ENCODE results near the gene MBLAC2.

MBLAC2 gene

DNA sequence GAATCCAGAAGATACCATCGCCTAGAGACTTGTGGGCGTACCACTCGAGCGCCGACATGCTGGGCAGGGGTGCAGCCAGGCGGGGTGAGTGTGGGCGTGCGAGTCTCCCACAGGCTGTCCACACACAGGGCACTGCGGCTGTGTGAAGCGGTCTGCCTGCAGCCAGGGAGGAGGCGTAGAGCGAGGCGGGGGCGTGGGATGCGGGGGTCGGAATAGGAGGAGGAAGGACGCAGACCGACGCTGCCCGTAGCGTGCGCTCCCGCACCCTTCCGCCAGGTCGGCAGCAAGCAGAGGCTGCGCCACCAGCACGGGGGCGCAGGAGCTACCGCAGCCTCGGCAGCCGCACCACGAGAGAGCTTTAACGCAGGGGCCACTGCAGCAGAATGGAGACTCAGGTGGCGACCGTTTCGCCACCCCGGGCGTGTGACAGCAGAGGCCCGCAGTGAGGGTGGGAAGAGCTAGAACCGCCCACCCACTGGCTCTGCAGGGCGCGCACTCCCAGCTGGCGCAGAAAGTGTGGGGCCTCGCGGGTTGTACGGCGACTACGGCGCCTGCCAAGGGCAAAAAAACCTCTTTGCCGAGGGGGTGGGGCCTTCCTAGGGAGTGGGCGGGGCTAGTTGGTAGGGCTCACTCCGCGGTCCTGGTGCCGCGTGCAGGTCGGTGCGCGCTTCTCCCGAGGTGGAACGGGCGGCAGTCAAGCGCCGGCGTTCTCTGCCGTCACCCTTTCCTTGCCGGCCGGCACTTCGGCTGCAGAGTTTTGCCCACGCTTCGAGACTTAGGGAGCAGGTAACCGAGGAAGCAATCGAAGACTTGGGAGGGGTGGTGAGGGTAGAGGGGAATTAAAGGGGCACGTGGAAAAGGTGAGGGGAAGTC is at the start of gene MBLAC2, which contains the start of gene POLR3G:
MBLAC2 (minus strand) TSS at position 537 of the 873 bp plus-strand sequence; CDS start at position 58, 479 bp downstream.
POLR3G (plus strand) TSS at position 630 of the 873 bp plus-strand sequence. CDS start 10,704 bp downstream, outside the sequence.
- Histone ChIP-seq H3K27ac (ENCODE audit: low read length) (peak within 1 kb of the TSS; percentile 32), H3K27me3 (ENCODE audit: low read depth, low read length) (no peaks in the 10 kb centered on the region), H3K36me3 (ENCODE audit: control insufficient read depth in 1 of 2, insufficient read depth in 2 of 2, low read length in 2 of 2) (no peaks in the 10 kb centered on the region)

DNA sequence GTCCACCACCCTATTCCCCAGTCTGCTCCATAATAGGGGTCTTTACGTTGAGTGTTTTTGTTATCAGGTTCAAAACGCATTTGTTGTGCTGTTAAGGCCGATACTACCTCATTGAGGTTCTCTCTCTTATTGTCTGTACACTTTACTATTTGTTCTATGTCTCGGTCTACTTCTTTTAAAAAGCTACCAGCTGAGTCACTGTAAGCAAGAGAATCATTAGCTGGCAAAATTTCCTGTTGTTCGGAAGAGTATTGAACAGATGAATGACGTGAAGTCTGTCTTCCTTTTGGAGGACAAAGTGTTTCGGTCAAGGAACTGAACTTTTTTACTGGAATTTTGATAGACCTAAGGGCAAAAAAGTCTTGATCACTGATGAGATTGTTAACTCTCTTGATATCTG is 44.5 kb upstream of the MBLAC2 start:
- no peaks in the 10 kb centered on the region for H3K27me3 ChIP-seq (ENCODE audit: low read depth, low read length)
- H3K4me1 ChIP-seq (ENCODE audit: control insufficient read depth in 1 of 2, insufficient read depth in 2 of 2, low read length in 2 of 2), result no peaks in the 10 kb centered on the region
- H3K9me3 ChIP-seq (ENCODE audit: control insufficient read depth in 1 of 2, low read length in 2 of 2), result no peaks in the 10 kb centered on the region
- H3K4me3 ChIP-seq (ENCODE audit: low read depth in 1 of 2, low read length in 2 of 2), result no peak overlapping the region
- H3K27ac ChIP-seq (ENCODE audit: low read length), result no peak overlapping the region
- peaks cover 10 to 35% of the 10 kb centered on the region in 2 donors for H3K36me3 ChIP-seq (ENCODE audit: control insufficient read depth in 1 of 2, insufficient read depth in 2 of 2, low read length in 2 of 2)

More for the DNA sequence above, at the start of gene MBLAC2, which contains the start of gene POLR3G:
- peak within 1 kb of the TSS; percentile 78 to 96 for H3K4me3 ChIP-seq (ENCODE audit: low read depth in 1 of 2, low read length in 2 of 2)
- H3K4me1 ChIP-seq (ENCODE audit: control insufficient read depth in 1 of 2, insufficient read depth in 2 of 2, low read length in 2 of 2), result peaks cover 3 to 11% of the 10 kb centered on the region in 2 donors
- H3K9me3 ChIP-seq (ENCODE audit: control insufficient read depth in 1 of 2, low read length in 2 of 2), result no peaks in the 10 kb centered on the region

DNA sequence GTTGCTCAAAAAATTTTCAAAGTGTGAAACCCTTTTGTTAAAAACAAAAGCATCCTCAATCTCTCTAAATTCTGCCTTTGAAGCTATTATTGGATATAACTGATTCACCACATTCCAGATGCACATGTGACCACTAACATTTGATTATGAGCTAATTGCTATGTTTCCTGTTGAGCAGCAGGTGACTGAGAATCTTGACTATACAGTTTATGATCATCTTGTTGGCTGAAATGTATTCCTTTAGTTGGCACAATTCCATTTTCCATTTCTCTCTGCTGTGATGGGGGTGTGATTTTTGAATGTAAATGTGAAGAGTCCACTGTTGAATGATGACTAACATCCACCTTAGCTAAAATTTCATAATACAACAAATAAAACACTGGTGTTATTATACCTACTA is 44.1 kb upstream of the MBLAC2 start:
- Histone ChIP-seq H3K4me3 (ENCODE audit: low read depth in 1 of 2, low read length in 2 of 2) (no peak overlapping the region), H3K27me3 (ENCODE audit: low read depth, low read length) (no peaks in the 10 kb centered on the region), H3K4me1 (ENCODE audit: control insufficient read depth in 1 of 2, insufficient read depth in 2 of 2, low read length in 2 of 2) (no peaks in the 10 kb centered on the region), H3K27ac (ENCODE audit: low read length) (no peak overlapping the region), H3K9me3 (ENCODE audit: control insufficient read depth in 1 of 2, low read length in 2 of 2) (no peaks in the 10 kb centered on the region), H3K36me3 (ENCODE audit: control insufficient read depth in 1 of 2, insufficient read depth in 2 of 2, low read length in 2 of 2) (peaks cover 10 to 35% of the 10 kb centered on the region in 2 donors)

DNA sequence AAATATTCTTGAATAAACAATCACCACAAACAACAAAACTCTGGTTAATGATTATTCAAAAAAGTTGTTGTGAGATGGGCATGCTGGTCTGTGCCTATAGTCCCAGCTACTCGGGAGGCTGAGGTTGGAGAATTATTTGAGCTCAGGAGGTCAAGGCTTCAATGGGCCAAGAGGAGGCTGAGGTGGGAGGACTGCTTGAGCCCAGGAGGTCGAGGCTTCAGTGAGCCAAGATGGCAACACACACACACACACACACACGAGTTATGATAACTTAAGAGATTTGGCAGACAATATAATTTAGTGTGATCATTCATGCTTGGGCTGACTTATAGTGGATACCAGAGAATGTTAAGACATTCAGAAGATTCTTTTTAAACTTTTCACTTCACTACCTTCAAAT is 39.9 kb upstream of the MBLAC2 start:
- Histone ChIP-seq H3K27me3 (ENCODE audit: low read depth, low read length) (no peaks in the 10 kb centered on the region), H3K4me1 (ENCODE audit: control insufficient read depth in 1 of 2, insufficient read depth in 2 of 2, low read length in 2 of 2) (no peaks in the 10 kb centered on the region), H3K9me3 (ENCODE audit: control insufficient read depth in 1 of 2, low read length in 2 of 2) (no peaks in the 10 kb centered on the region)

DNA sequence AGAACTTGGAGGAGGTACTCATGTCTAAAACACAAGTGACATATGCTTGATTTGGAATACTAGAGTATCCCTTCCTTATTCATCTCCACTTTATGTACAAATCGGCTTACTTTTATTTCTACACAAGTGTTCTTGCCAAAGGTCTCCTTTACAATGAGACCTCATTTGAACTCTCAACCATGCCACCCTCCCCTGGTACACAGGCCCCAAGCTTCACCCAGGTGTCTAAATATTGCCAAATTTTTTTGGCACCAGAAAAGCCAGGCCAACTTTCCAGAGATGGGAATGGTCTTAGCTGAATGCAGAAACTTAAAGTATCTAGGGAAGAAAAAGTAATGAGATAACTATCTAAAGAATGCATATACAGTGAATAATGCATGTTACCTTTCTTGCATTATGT is 35.9 kb upstream of the MBLAC2 start:
- Histone ChIP-seq H3K9me3 (ENCODE audit: control insufficient read depth in 1 of 2, low read length in 2 of 2) (no peaks in the 10 kb centered on the region), H3K4me1 (ENCODE audit: control insufficient read depth in 1 of 2, insufficient read depth in 2 of 2, low read length in 2 of 2) (no peaks in the 10 kb centered on the region), H3K27ac (ENCODE audit: low read length) (no peak overlapping the region), H3K27me3 (ENCODE audit: low read depth, low read length) (no peaks in the 10 kb centered on the region), H3K36me3 (ENCODE audit: control insufficient read depth in 1 of 2, insufficient read depth in 2 of 2, low read length in 2 of 2) (no peaks in the 10 kb centered on the region), H3K4me3 (ENCODE audit: low read depth in 1 of 2, low read length in 2 of 2) (no peak overlapping the region)

More for the DNA sequence above, 39.9 kb upstream of the MBLAC2 start:
- H3K27ac ChIP-seq (ENCODE audit: low read length), result no peak overlapping the region
- H3K36me3 ChIP-seq (ENCODE audit: control insufficient read depth in 1 of 2, insufficient read depth in 2 of 2, low read length in 2 of 2), result peaks cover 0 to 14% of the 10 kb centered on the region in 2 donors
- no peak overlapping the region for H3K4me3 ChIP-seq (ENCODE audit: low read depth in 1 of 2, low read length in 2 of 2)

DNA sequence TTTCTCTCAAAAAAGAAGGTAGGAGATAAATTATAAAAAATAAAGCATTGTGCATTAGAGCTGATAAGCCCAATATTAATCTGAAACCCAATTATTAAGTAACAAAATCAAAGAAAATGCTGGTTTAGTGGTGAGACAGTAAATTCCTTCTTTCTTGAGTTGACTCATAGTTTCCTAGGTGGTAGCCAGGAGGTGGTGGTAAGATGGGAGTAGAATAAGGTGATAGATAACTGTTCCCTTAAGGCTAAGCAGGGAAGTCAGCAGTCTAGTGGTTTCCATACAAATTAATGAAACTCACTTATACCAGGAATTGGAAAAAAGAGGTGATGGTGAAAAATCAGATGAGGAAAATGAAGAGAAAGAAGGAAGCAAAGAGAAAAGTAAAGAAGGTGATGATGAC is 31.6 kb upstream of the MBLAC2 start:
- no peak overlapping the region for H3K4me3 ChIP-seq (ENCODE audit: low read depth in 1 of 2, low read length in 2 of 2)
- H3K9me3 ChIP-seq (ENCODE audit: control insufficient read depth in 1 of 2, low read length in 2 of 2), result no peaks in the 10 kb centered on the region
- no peaks in the 10 kb centered on the region for H3K4me1 ChIP-seq (ENCODE audit: control insufficient read depth in 1 of 2, insufficient read depth in 2 of 2, low read length in 2 of 2)
- H3K36me3 ChIP-seq (ENCODE audit: control insufficient read depth in 1 of 2, insufficient read depth in 2 of 2, low read length in 2 of 2), result no peaks in the 10 kb centered on the region
- no peak overlapping the region for H3K27ac ChIP-seq (ENCODE audit: low read length)
- no peaks in the 10 kb centered on the region for H3K27me3 ChIP-seq (ENCODE audit: low read depth, low read length)

DNA sequence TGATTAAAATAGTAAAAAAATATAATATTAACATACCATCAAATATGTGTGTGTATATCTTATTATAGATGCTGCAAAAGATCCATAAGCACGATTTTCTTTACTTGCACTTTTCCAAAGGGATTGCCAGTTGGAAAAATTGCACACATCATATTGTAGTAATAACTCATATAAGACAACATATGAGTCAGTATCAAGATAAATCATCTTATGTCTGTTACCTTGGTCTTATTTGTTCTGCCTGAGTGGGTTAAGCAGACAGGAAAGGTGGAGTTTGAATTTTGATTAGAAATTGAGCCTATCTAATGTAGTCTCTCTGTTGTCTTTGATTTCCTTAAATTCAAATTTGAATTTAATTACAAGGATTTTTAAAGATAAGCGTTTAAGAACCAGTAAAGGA is 30.2 kb upstream of the MBLAC2 start:
- no peak overlapping the region for H3K27ac ChIP-seq (ENCODE audit: low read length)
- no peaks in the 10 kb centered on the region for H3K36me3 ChIP-seq (ENCODE audit: control insufficient read depth in 1 of 2, insufficient read depth in 2 of 2, low read length in 2 of 2)
- no peaks in the 10 kb centered on the region for H3K4me1 ChIP-seq (ENCODE audit: control insufficient read depth in 1 of 2, insufficient read depth in 2 of 2, low read length in 2 of 2)

DNA sequence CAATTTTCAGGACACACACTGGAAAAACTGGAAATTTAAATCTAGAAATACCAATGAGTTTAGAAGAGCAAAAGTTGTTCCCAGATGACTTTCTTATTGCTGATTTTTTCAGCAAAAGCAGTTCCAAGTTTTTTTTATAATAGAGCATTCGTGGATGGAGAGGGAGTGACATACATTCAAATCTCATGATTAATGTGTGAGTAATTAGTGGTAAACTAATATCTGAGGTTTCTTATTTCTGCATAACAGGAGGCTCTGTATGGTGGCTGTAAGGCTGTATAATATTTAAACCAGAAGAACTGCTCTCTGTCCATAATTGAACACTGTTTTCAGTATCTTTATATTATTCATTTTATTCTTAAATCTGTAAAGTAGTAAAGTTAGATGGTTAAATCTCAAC is 29.0 kb upstream of the MBLAC2 start:
- H3K4me1 ChIP-seq (ENCODE audit: control insufficient read depth in 1 of 2, insufficient read depth in 2 of 2, low read length in 2 of 2), result no peaks in the 10 kb centered on the region
- no peaks in the 10 kb centered on the region for H3K36me3 ChIP-seq (ENCODE audit: control insufficient read depth in 1 of 2, insufficient read depth in 2 of 2, low read length in 2 of 2)
- H3K4me3 ChIP-seq (ENCODE audit: low read depth in 1 of 2, low read length in 2 of 2), result no peak overlapping the region
- H3K9me3 ChIP-seq (ENCODE audit: control insufficient read depth in 1 of 2, low read length in 2 of 2), result no peaks in the 10 kb centered on the region
- H3K27me3 ChIP-seq (ENCODE audit: low read depth, low read length), result no peaks in the 10 kb centered on the region
- H3K27ac ChIP-seq (ENCODE audit: low read length), result no peak overlapping the region

More for the DNA sequence above, 30.2 kb upstream of the MBLAC2 start:
- Histone ChIP-seq H3K4me3 (ENCODE audit: low read depth in 1 of 2, low read length in 2 of 2) (no peak overlapping the region), H3K9me3 (ENCODE audit: control insufficient read depth in 1 of 2, low read length in 2 of 2) (no peaks in the 10 kb centered on the region), H3K27me3 (ENCODE audit: low read depth, low read length) (no peaks in the 10 kb centered on the region)

DNA sequence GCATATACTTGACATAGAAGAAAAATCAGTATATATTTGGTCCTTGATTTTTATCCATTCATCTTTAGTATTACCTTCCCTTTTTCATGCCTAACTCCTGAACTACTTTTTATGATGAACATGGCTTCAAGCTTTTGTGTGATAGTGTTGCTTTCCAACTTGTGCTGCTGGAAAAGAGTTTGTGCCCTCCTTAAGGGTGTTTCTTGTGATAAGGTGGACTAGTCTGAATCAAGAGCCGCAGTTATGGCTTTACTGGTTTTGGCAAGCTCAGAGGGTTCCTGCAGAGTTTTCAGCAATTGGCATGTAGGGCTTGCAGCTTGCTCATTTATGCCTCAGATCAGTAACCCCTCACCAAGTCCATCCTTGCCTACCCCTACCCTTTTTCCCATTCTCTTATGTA is 20.6 kb upstream of the MBLAC2 start:
- Histone ChIP-seq H3K9me3 (ENCODE audit: control insufficient read depth in 1 of 2, low read length in 2 of 2) (no peaks in the 10 kb centered on the region), H3K4me1 (ENCODE audit: control insufficient read depth in 1 of 2, insufficient read depth in 2 of 2, low read length in 2 of 2) (no peaks in the 10 kb centered on the region)

DNA sequence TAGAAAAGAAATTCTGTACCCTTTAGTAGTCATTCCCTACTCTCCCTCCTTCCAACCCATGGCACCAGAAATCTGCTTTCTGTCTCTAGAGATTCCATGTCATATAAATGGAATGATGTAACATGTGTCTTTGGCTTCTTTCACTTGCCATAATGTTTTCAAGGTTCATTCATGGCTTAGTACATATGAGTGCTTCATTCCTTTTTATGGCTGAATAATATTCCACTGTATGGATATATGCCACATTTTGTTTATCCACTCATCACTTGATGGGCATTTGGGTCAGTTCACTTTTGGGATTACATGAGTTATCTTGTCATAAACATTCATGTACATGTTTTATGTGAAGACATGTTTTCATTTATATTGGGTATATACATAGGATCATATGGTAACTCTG is 19.5 kb upstream of the MBLAC2 start:
- Histone ChIP-seq H3K9me3 (ENCODE audit: control insufficient read depth in 1 of 2, low read length in 2 of 2) (no peaks in the 10 kb centered on the region), H3K4me3 (ENCODE audit: low read depth in 1 of 2, low read length in 2 of 2) (no peak overlapping the region)

More for the DNA sequence above, 20.6 kb upstream of the MBLAC2 start:
- no peaks in the 10 kb centered on the region for H3K36me3 ChIP-seq (ENCODE audit: control insufficient read depth in 1 of 2, insufficient read depth in 2 of 2, low read length in 2 of 2)
- H3K27ac ChIP-seq (ENCODE audit: low read length), result no peak overlapping the region
- no peak overlapping the region for H3K4me3 ChIP-seq (ENCODE audit: low read depth in 1 of 2, low read length in 2 of 2)
- no peaks in the 10 kb centered on the region for H3K27me3 ChIP-seq (ENCODE audit: low read depth, low read length)

DNA sequence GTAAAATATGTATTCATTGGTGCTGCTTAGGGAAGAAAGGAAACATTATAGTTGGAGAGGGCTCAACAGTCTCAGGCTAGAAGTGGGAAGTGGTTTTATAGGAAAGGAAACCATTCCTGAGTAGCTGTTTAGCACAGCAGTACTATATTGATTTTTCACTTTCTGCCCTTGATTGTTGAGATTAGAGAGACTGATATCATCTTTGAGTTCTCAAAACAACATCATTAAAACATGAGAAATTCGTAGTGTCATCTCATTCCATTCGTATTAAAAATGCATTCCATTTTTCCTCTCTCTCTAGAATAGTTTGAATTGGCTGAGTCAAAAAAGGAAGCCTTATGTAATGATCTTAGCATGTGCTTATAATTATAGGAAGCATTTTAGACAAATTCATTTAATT is 14.2 kb upstream of the MBLAC2 start:
- Histone ChIP-seq H3K27ac (ENCODE audit: low read length) (no peak overlapping the region), H3K9me3 (ENCODE audit: control insufficient read depth in 1 of 2, low read length in 2 of 2) (no peaks in the 10 kb centered on the region), H3K27me3 (ENCODE audit: low read depth, low read length) (no peaks in the 10 kb centered on the region), H3K4me1 (ENCODE audit: control insufficient read depth in 1 of 2, insufficient read depth in 2 of 2, low read length in 2 of 2) (no peaks in the 10 kb centered on the region), H3K4me3 (ENCODE audit: low read depth in 1 of 2, low read length in 2 of 2) (no peak overlapping the region), H3K36me3 (ENCODE audit: control insufficient read depth in 1 of 2, insufficient read depth in 2 of 2, low read length in 2 of 2) (no peaks in the 10 kb centered on the region)

More for the DNA sequence above, 19.5 kb upstream of the MBLAC2 start:
- H3K27ac ChIP-seq (ENCODE audit: low read length), result no peak overlapping the region
- H3K36me3 ChIP-seq (ENCODE audit: control insufficient read depth in 1 of 2, insufficient read depth in 2 of 2, low read length in 2 of 2), result no peaks in the 10 kb centered on the region
- H3K4me1 ChIP-seq (ENCODE audit: control insufficient read depth in 1 of 2, insufficient read depth in 2 of 2, low read length in 2 of 2), result no peaks in the 10 kb centered on the region
- H3K27me3 ChIP-seq (ENCODE audit: low read depth, low read length), result no peaks in the 10 kb centered on the region

Measured in muscle layer of duodenum (tissue), 2 donors.